ENCODE results near the gene CFD. TPM values are rescaled to one million over a fixed set of nuclear protein-coding genes. Genes with fewer than 3 reads are reported as not detected.

Gene CFD
- total RNA-seq, 4 donors from 2014 or later = 1,367 to 3,469 (median 2,171) TPM

DNA sequence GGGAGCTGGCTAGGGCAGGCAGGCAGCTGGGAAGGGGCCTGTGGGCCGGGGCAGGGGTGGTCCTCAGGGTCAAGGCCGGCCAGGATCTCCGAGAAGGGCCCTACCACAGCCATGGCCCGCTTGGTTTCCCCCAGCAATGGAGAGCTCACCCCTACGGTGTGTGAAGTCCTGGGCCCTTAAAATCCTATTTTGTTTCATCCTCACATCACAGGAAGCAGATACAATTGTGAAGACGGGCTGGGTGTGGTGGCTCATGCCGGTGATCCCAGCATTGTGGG is 42.6 kb downstream of the CFD start:
- TF ChIP-seq, protein P1, sequence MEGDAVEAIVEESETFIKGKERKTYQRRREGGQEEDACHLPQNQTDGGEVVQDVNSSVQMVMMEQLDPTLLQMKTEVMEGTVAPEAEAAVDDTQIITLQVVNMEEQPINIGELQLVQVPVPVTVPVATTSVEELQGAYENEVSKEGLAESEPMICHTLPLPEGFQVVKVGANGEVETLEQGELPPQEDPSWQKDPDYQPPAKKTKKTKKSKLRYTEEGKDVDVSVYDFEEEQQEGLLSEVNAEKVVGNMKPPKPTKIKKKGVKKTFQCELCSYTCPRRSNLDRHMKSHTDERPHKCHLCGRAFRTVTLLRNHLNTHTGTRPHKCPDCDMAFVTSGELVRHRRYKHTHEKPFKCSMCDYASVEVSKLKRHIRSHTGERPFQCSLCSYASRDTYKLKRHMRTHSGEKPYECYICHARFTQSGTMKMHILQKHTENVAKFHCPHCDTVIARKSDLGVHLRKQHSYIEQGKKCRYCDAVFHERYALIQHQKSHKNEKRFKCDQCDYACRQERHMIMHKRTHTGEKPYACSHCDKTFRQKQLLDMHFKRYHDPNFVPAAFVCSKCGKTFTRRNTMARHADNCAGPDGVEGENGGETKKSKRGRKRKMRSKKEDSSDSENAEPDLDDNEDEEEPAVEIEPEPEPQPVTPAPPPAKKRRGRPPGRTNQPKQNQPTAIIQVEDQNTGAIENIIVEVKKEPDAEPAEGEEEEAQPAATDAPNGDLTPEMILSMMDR (IDR thresholded peaks at IDR 0.05) = no peak
- ATAC-seq (ENCODE audit: low FRiP score) (no peak), DNase-seq (ENCODE audit: low spot score) (no peak)

DNA sequence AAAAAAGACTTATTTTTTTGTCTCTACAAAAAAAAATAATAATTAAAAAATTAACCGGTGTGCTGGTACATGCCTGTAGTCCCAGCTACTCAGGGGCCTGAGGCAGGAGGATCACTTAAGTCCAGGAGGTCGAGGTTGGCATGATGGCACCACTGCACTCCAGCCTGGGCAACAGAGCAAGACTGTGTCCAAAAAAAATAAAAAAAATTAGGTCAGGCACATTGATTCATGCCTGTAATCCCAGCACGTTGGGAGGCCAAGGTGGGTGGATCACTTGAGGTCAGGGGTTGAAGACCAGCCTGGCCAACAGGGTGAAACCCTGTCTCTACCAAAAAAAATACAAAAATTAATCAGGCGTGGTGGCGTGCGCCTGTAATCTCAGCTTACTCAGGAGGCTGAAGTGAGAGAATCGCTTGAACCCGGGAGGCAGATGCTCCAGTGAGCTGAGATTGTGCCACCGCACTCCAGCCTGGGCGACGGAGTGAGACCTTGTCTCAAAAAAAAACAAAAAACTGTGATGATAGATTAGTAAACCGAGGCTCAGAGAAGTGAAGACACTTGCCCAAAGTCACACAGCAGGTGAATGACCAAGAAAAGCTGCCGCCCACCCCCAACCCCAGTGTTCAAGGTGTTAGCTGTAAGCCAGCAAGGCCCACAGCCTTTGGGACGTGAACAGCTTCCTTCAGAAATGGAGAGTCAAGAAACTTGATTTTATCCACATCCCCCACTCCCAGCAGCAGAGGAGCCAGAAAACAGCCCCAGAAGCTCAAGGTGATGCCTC is 43.2 kb downstream of the CFD start:
- no peak for ATAC-seq (ENCODE audit: low FRiP score)
- no peak for DNase-seq (ENCODE audit: low spot score)
- TF ChIP-seq, protein P1 (IDR thresholded peaks at IDR 0.05) = no peak

DNA sequence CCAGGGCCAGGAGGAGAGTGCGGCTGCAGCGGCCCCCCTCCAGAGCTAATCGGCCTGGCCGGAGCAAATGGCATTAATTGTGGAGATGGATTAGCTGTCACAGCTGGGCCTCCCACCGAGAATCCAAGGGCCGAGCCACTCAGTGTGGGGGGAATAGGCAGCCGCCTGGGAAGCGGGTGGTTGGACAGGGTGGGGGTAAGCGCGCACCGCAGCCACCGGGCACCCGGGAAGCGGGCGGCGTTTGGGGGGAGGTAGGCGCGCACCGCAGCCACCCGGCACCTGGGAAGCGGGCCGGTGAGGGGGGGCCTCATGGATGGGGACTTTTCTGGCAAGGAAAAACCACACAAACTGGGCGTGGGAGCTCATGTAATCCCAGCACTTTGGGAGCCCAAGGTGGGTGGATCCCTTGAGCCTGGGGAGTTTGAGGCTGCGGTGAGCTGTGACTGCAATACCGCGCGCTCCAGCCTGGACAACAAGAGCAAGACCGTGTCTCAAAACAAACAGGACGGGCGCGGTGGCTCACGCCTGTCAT is 43.9 kb downstream of the CFD start:
- ATAC-seq (ENCODE audit: low FRiP score) = no peak
- TF ChIP-seq, protein P1 (IDR thresholded peaks at IDR 0.05) = no peak
- DNase-seq (ENCODE audit: low spot score) = no peak

DNA sequence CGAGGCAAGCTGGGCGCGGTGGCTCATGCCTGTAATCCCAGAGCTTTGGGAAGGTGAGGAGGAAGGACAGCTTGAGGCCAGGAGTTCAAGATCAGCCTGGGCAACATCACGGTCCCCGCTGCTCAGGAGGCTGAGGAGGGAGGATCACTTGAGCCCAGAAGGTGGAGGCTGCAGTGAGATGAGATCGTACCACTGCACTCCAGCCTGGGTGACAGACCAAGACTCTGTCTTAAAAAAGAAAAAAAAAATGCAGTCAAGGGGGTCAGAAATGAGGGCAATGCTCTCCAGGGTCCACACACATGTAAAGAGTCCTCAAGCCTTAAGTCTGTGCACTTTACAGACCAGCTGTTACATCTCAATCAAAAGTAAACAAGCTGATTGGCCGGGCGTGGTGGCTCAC is 45.1 kb downstream of the CFD start:
- TF ChIP-seq, protein P1 (IDR thresholded peaks at IDR 0.05) = no peak
- ATAC-seq (ENCODE audit: low FRiP score) (no peak), DNase-seq (ENCODE audit: low spot score) (no peak)

DNA sequence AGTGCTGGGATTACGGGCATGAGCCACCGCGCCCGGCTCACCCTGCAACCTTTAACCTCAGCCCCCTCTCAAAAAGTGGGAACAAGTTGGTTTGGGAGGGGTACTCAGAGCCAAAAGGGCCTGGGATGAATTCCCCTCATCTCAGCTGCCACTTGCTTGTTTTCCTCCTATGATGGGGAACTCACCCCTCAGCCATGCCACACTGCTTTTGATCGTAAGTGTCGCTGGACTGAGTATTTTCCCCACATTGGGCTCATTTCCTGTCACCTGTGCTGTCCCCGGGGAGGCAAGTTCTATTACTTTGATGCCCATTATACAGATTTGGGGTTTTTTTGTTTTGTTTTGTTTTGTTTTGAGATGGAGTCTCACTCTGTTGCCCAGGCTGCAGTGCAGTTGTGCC is 47.0 kb downstream of the CFD start:
- TF ChIP-seq, protein P1 (IDR thresholded peaks at IDR 0.05) = no peak
- DNase-seq (ENCODE audit: low spot score) (no peak), ATAC-seq (ENCODE audit: low FRiP score) (no peak)

DNA sequence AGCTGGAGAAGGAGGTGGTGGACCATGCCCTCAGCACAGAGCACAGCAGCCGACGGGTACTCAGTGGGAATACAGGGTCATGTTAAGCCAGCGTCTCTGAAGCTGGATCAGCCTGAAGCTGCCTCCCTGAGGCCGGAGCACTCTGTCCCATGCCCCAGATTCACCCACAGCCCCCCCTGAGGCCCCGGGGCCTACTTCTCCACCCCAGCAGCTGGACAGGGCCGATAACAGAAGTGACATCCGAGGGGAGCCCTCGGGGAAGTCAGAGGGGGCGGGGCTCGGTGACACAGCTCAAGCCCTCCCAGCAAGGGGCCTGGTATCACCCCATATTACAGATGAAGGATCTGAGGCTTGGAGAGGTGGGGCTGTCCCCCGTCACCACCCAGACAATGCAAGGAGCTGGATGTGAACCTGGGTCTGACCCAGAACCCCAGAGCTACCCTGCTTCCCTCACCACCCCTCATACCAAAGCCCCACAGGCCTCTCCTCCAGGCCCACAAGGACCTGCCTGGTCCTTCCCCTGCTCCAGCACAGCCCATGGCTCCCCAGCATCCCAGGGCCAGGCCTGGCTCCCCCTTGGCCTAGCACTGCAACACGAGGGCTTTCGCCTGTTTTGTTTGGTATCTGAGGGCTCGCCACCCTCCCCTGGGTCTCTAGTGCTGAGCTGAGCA is 47.9 kb downstream of the CFD start:
- ATAC-seq (ENCODE audit: low FRiP score) = peak; percentile 11
- no peak for DNase-seq (ENCODE audit: low spot score)
- TF ChIP-seq, protein P1 (IDR thresholded peaks at IDR 0.05) = no peak

All from omental fat pad (tissue), 4 donors.